K562 (cell line): ENCODE measurements around the gene CLK3.

Source experiments
- MLX ChIP-seq, 2 experiments: fragments of 450-650 bp in 1 of 2; sonication (generic) in 1 of 2; formaldehyde crosslinking; conservative IDR thresholded peaks; 2 replicates each; pipeline versions ENCODE4 v1.4.0 to v1.8.1; 2020 to 2022; ENCODE audit warnings: mild to moderate bottlenecking in 1 of 2, missing genetic modification reagents in 1 of 2
- POLR2A ChIP-seq: fragments of 450-650 bp; conservative IDR thresholded peaks from 2 replicates; pipeline ENCODE4 v1.6.1; 2016

DNA sequence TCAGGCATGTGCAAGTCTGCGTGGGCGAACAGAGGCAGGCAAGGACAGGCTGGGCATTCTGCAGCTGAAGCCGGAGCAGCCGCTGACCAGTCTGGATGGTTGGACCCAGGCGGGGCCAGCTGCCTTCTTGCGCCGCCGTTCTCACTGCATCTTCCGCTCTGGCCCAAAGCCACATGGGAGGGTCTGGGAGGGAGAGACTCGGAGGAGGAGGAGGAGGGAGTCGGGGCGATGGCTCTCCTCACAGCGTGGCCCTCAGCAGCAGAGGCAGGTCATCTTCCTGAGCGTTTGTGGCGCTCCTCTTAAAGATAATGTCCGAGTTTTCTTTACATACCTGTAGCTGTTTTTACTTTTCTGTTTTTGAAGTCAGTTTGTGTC, 5.9 kb downstream of the CLK3 start:
- TF ChIP-seq MLX (CRISPR knock-in tag; conservative IDR thresholded peaks at IDR 0.05) (no peak), POLR2A (no peak)
